ENCODE data around the gene DNAJC8.

The DNAJC8 gene

DNA sequence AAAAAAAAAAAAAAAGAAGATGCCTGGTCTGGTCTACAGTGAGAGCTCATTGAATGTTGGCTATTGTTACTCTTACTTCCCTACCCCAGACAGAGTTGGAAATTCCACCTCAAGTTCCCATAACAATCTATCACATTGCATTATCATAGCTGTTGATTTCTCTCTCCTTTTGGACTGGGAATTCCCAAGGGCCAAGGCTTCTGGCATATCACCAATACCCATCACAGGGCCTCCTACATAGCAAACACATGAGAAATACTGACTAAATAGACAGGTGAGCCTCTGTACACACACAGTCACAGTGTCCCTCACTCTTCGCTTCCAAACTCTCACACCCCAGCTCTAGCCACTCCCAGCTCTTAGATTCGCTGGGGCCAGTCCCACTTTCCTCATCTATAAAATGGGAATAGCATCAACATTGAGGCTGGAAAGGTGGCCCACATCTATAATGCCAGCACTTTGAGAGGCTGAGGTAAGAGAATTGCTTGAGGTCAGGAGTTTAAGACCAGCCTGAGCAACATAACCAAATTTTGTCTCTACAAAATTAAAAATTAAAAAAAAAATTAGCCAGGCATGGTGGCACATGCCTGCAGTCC is 62.7 kb downstream of the DNAJC8 start:
- no peak for DNase-seq

DNA sequence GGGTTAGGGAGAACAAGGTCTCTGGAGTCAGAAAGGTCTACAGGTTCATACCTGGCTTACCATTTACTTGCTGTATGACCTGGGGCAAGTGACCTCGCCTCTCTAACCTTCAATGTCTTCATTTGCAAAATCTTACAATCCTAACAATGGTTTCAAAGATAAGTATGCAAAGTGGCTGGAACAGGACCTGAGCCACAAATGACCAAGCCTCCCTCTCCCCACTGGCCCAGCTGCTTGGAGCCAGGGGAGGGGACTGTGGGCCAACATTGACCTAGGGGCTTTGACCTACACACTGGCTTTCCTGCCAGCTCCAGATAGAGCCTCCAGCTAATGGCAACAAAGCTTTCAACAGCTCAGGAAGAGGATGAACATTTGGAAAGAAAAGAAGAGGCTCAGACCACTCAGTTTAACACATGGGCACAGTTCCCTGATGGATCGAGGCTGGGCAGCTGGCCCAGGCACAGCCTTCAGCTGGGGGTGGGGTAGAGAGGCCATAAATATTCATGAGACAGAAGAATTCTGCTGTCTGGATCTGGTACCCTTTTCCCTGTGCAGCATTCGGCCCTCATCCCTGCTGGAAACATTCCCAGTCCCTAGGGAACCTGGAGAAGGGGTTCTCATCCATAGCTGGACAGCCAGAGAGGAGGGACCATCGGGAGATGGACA is 69.2 kb downstream of the DNAJC8 start:
- no peak for DNase-seq

DNA sequence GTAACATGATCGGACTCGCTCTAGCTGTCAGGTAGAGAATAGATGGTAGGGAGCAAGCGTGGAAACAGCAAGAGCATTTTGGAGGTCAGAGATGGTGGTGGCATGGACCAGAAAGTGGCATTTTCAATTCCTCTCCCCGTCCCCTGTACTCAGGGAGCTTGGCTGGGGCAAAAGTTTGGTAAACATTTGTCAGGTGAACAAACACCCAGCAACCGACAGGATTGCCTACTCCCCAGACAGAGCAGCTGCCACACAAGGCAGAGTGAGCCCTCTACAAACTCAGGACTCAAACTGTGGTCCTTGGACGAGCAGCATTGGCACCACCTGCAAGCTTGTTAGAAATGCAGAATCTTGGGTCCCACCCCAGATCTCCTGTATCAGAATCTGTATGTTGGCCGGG is 70.7 kb downstream of the DNAJC8 start:
- no peak for DNase-seq

DNA sequence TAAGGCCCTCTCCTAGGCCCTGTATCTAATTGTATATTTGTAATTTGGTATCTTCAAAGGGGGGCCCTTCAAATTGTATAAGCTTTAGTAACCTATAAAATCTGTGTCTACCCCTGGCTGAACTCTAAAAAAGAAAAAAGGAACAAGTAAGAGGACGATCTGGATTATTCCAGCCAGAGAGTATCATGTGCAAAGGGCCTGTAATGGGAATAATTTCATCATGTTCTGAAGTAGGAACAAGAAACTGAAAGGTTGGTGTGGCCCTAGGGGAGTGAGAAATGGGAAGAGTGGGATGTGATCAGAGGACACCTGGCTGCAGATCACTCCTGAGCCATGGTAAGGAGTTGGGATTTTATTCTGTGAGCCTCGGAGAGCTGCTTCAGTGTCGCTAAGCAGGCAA is 71.1 kb downstream of the DNAJC8 start:
- DNase-seq = no peak

DNA sequence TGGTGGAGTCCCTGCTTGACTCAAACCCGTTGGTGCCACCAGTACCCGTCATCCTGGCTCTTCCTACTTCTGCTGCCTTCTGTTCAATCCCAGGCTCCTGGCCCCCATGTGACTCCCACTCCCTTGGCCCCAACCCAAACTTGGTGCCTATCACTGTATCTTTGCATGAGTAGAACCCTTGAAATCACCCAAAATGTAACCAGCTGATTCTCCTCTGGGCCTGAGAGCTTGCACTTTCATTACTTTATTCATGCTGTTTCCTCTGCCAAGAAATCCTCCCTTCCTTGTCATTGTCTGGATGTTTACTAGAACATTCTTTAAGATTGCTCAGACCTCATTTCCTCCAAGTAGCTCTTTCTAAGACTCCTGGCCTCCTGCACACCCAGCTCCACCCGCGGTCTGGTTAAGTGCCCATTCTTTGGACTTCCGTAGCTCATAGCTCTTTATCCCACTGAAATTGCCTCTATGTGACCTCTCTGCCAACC is 72.0 kb downstream of the DNAJC8 start:
- no peak for DNase-seq

DNA sequence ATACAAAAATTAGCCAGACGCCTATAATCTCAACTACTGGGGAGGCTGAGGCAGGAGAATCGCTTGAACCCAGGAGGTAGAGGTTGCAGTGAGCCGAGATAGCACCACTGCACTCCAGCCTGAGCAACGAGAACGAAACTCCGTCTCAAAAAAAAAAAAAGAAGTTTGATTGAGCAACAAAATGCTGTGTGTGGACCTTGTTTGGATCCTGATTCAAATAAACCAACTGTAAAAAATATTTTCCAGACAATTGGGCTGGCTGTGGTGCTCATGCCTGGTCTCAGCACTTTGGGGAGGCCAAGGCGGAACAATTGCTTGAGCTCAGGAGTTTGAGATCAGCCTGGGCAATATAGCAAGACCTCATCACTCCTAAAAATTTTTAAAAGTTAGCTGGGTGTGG is 73.1 kb downstream of the DNAJC8 start:
- DNase-seq = no peak

DNA sequence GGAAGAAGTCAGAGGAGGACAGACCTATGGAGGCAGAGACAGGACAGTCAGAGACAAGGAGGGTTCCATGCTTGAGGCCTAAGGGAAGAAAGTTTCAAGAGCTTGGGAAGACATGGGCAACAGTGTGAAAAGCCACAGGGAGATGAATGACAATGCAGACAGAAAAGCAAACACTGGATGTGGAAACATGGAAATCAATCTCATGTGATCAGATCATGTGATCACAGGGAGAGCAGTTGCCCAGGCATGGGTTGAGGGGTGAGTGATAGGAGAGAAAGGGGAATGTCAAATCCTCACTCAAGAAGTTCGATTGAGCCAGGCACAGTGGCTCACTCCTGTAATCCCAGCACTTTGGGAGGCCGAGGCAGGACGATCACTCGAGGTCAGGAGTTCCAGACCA is 73.6 kb downstream of the DNAJC8 start:
- DNase-seq = no peak

DNA sequence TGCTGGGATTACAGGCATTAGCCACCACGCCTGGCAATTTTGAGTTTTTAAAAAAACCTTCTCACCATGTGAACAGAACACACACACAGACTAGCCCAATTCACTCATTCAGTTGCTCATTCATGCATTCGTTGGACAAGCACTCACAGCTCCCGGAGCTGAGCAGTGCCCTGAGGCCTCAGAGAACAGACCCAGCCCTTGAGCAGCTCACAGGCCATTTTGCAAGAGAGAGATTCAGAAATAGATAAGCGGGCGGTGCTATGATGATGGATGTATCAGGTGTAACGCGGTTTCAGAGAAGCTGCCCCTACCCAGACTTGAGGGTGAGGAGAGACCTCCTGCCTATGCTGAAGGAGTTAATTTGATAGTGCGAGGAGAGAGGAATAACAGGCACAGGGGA is 74.9 kb downstream of the DNAJC8 start:
- DNase-seq = no peak

DNA sequence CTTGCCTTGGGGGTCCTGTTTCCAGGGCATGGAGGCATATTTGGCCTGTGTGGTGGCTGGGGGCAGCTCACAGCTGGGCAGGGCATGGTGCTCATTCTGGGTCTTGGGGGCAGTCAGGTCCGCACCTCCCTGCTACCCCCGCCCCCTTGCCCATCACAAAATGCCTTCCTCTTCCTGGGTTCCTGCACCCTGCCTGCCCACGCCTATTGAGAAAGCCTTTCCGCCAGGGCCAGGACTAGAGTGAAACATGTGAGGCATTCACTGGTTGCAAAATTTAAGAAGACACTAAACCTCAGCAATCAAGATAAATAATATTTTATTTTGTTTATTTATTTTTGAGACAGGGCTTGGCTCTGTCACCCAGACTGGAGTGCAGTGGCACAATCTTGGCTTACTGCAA is 76.0 kb downstream of the DNAJC8 start:
- no peak for DNase-seq

DNA sequence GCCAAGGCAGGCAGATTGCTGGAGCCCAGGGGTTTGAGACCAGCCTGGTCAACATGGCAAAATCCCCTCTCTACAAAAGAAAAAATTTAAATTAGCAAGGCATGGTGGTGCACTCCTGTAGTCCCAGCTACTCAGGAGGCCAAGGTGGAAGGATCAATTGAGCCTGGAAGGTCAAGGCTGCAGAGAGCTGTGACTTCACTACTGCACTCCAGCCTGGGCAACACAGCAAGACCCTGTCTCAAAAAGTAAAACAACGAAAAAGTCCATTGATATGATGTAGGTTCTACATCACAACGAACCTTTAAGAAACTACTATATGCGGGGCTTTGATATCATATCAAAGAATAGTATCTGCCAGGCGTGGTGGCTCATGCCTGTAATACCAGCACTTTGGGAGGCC is 77.2 kb downstream of the DNAJC8 start:
- no peak for DNase-seq

DNA sequence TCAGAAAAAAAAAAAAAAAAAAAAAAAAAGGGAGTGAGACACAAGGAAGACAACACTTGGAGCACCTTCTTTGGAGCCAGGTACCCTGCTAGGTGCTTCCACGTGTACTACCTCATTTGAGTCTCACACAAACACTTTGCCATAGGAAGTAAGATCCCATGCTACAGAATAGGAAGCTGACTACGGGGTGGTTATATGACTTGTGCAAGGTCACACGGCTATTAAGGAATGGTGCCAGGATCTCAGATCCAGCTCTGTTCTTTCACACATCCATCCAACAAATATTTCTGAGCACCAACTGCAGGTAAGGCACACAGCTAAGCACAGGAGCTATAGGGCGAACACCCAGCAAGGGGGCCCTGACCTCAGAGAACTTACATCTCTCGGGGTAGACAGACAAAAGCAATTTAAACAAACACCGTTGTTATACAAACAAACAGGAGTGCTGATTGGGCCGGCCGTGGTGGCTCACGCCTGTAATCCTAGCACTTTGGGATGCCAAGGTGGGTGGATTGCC is 78.7 kb downstream of the DNAJC8 start:
- no peak for DNase-seq

Data from NCI-H2171 (cell line).